GDM1 (cell line): ENCODE results near the gene CDC27.
A peak's percentile ranks its signal among the peaks of the same experiment; 100 is the strongest.
"Not testable (repeated sequence)": the region's sequence is repeated elsewhere in the genome, so short reads cannot be mapped to it uniquely, and the experiment has no call there.

Experiments used
- DNase-seq: peaks from one replicate; lab custom pipeline; 2025; lab: John Stamatoyannopoulos, UW

Gene CDC27

GRCh38 chr17:47134354-47134753 is 54.7 kb downstream of the CDC27 start:
- DNase-seq: not testable (repeated sequence)

GRCh38 chr17:47131761-47132160 is 57.3 kb downstream of the CDC27 start:
- DNase-seq: no peak

- DNase-seq: not testable (repeated sequence)
Observed at GRCh38 chr17:47126835-47127234, 62.3 kb downstream of the CDC27 start.

DNA sequence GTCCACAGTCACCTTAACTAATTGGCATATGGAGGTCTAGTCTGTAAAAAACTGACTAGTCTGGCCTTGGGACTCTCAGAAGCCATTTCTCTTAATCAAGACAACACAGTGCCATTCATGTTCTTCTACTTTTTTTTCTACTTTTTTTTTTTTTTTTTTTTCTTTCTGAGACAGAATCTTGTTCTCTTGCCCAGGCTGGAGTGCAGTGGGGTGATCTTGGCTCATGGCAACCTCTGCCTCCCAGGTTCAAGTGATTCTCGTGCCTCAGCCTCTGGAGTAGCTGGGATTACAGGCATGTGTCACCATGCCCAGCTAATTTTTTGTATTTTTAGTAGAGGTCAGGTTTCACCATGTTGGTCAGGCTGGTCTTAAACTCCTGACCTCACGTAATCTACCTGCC is 65.8 kb downstream of the CDC27 start:
- not testable (repeated sequence) for DNase-seq

DNA sequence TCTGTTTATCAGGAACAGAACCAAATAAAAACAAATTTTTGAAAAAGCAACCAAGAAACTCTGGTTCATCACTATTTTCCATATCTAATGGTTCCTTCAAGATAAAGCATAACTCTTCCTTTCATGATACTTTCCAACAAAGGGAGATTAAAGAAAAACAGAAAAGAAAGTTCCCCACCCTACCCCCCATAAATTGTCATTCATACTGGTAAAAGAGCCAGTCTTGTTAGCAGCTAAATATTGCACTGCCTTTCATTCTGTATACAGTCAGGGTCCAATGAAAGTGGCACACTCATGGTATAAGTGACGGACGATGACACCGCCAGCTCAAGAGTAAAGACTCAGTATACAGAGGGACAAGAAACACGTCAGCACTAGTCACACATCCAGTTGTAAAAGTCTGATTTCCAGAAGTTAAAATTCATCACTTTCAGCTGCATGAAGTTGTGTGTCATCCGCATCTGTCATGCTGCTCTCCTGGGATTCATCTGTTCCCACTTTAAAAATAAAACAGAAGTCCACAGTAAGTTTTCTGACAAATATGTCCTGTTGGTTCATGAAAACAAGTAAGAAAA is 68.5 kb downstream of the CDC27 start:
- no peak for DNase-seq

GRCh38 chr17:47119746-47120520 is 69.2 kb downstream of the CDC27 start:
- DNase-seq: no peak

GRCh38 chr17:47117386-47117785 is 71.7 kb downstream of the CDC27 start:
- DNase-seq: no peak

- no peak for DNase-seq
Observed at GRCh38 chr17:47106130-47106529, 83.0 kb downstream of the CDC27 start.

- not testable (repeated sequence) for DNase-seq
Observed at GRCh38 chr17:47105246-47105645, 83.8 kb downstream of the CDC27 start.

DNA sequence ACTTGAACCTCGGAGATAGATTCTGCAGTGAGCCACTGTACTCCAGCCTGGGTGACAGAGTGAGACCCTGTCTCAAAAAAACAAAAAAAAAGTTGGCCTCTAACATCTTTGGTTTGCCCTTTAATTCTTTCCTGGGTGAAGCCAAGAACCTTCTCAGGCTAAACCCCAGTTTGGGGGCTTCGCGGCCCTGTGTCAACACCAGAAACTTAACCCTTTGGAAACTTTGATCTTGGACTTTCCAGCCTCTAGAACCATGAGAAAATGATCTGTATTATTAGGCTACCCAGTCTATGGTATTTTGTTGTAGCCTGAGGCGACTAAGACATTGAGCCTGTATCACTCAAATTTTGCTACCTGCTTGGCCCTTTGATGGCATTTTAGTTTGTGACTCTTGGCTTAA is 86.2 kb downstream of the CDC27 start:
- no peak for DNase-seq

DNA sequence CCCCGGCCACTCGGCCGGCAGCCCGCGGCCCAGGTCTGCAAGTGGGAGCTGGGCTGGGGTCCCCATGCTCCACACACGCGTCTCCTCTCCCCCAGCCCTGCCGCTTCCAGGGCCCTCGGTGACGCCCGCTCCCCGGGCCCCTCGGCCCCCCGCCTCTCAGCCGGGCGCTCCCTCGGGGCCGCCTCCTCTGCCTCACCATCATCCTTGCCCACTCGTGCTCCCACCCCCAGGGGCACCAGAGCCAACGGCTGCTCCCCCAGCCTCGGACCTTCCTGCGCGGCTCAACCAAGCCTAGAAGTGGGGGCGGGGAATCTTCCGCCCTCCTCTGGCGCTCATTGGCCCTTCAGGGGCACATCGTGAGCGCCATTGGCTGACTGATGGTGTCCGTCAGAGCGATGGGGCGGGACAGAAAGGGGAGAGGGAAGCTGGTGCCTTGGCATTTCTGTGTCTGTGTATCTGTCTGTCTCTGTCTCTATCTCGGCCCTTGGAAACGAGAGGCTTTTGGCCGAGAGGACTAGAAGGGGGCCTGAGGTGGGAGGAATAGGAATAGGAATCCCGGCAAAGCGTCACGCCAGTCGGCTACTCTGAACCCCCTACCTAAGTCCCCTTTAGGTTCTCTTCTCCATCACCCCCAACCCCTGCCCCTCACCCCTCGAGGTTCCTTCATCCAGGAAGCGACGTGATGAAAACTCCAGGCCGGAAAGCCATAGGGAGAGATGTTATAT is 88.9 kb downstream of the CDC27 start:
- DNase-seq: peak; percentile 89

DNA sequence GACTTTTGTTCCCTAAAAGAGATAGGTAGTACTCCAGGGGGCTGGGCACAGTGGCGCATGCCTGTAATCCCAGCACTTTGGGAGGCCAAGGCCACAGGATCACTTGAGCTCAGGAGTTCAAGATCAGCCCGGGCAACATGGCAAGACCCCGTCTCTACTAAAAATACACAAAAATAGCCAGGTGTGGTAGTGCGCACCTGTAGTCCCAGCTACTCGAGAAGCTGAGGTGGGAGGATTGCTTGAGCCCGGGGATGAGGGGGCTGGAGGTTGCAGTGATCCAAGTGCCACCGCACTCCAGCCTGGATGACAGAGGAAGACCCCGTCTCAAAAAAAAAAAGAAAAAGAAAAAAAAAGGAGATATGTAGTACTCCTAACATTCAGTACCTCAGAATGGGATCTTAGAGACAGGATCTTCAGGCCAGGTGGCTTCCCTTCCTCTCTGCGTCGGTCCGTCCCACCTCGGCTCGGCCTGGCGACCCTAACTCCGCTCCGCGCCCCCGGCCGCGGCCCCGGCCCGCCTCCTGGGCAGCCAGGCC is 89.6 kb downstream of the CDC27 start:
- no peak for DNase-seq

- no peak for DNase-seq
Observed at GRCh38 chr17:47096343-47096742, 92.8 kb downstream of the CDC27 start.

- DNase-seq: no peak
Observed at GRCh38 chr17:47095268-47095667, 93.8 kb downstream of the CDC27 start.

GRCh38 chr17:47087093-47087492 is 102.0 kb downstream of the CDC27 start:
- DNase-seq: no peak

DNA sequence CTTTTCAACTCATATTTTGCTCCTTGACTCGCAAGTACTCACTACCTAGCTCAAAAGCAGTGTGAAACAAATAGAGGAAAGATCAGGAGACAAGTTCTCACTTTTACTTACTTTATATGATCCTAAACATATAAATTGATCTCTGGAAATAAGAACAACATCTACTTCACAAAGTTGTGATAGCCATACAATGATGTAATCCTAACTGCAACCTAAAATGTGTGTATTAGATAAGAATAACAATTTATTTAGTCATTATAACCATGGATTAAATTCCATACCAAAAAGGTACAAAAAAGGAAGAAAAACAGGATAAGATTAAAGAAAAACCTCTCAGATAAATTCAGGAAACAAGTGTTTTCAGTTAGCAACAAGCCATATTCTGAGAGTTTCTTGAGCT is 103.4 kb downstream of the CDC27 start:
- no peak for DNase-seq

DNA sequence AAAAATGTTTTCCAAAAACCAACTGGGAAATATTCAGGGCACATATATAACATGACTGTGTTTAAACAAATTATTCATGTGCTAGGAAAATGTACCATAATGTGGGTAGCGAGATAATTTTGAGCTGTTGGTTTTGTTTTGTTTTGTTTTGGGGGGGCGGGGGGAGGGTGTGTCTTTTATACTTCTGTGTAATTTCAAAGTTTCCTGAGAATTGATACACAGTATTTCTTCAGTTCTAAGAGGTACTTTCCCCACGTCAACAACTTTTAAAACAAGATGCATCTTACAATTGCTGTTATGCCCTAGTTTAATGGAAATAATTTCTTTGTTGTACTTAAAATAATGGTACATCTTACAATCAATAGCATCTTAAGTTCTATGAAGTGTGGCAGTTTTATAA is 110.3 kb downstream of the CDC27 start:
- DNase-seq: no peak

- DNase-seq: no peak
Observed at GRCh38 chr17:47077576-47077975, 111.5 kb downstream of the CDC27 start.

- DNase-seq: no peak
Observed at GRCh38 chr17:47076171-47076570, 112.9 kb downstream of the CDC27 start.

DNA sequence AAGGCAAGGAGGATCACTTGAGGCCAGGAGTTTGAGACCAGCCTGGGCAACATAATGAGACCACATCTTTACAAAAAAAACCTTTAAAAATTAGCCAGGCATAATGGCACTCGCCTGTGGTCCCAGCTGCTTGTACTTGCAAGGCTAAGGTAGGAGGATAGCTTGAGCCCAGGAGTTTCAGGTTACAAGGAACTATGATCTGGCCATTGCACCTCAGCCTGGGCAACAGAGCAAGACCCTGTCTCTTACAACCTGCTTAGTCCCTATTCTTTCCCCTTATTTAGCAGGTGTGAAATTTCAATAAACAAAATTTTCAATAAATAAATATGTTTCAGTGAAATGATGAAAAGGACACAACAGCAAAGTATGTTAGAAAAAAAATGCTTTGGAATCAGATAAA is 114.7 kb downstream of the CDC27 start:
- not testable (repeated sequence) for DNase-seq

GRCh38 chr17:47073629-47074028 is 115.5 kb downstream of the CDC27 start:
- DNase-seq: not testable (repeated sequence)

- peak; percentile 18 for DNase-seq
Observed at GRCh38 chr17:47072886-47073285, 116.2 kb downstream of the CDC27 start.

DNA sequence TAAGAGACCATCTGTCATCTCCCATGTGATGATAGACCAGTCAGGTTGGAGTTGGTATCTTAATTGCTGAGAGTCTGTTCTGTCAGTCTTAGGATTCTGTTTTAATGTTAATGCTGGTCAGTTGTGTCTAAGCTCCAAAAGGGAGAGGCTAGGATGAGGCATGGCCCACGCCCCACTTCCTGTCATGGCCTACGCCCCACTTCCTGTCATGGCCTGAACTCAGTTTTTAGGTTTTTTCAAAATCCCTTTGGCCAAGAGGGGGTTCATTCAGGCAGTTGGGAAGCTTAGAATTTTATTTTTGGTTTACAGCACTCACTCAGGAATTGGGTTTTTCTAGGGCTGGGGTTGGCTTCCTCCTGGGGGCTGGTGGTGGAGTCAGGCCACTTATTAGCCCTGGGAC is 117.9 kb downstream of the CDC27 start:
- not testable (repeated sequence) for DNase-seq
